Astrocyte of the cerebellum (primary cell): ENCODE data around the gene SH3RF3.

Experiments used
- DNase-seq: peaks from one replicate; pipeline ENCODE4 v3.0.0-alpha.2; 2011; ENCODE audit warnings: low read depth
- H3K4me3 ChIP-seq: 2 replicates; pipeline ENCODE4 v1.5.1; 2011; ENCODE audit warnings: mild to moderate bottlenecking, low read depth, low read length, moderate library complexity
- CTCF ChIP-seq: IDR thresholded peaks from 2 replicates; pipeline ENCODE4 v1.5.1; 2012; ENCODE audit warnings: low read length, low read depth, moderate library complexity, mild to moderate bottlenecking; ENCODE audit errors: missing control alignments
- in situ Hi-C: cut with HindIII; loops from 2 replicates; pipeline ENCODE4 v1.10.0; 2017; ENCODE audit warnings: low sequenced_read_pairs

Gene SH3RF3

GRCh38 chr2:109141006-109141600 lies 12.1 kb downstream of the SH3RF3 start:
- H3K4me3 ChIP-seq = no peak overlapping the region
- no peak for DNase-seq
- in situ Hi-C loops = no loop called here
- TF ChIP-seq CTCF = no peak

- no peak for DNase-seq
- TF ChIP-seq CTCF = no peak
- in situ Hi-C loops = no loop called here
Observed at GRCh38 chr2:109141727-109142283, 12.8 kb downstream of the SH3RF3 start.

GRCh38 chr2:109142416-109143210 lies 13.6 kb downstream of the SH3RF3 start:
- no peak for TF ChIP-seq CTCF
- no peak for DNase-seq
- in situ Hi-C loops = no loop called here
- no peak overlapping the region for H3K4me3 ChIP-seq

More at GRCh38 chr2:109141727-109142283, 12.8 kb downstream of the SH3RF3 start:
- no peak overlapping the region for H3K4me3 ChIP-seq

- H3K4me3 ChIP-seq = no peak overlapping the region
- in situ Hi-C loops = no loop called here
- no peak for DNase-seq
- TF ChIP-seq CTCF = no peak
Observed at GRCh38 chr2:109143214-109144187, 14.5 kb downstream of the SH3RF3 start.

DNA sequence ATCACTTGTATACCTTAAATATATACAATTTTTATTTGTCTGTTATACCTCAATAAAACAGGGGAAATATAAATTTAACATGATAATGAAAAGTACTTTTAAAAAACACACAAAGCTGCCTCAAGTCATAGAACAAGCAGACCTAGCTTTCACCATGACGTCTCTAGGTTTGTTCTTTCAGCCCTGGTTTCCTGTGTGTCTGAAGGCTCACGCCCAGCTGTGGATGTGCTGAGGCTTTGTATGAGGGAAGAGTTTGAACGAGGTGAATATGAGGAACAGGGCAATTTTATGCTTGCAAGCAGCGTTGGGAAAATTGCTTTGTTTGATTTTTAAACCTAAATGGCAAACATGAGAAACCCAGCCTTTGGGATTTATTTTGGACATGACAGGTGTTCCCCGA lies 15.3 kb downstream of the SH3RF3 start:
- DNase-seq = no peak
- no peak overlapping the region for H3K4me3 ChIP-seq
- in situ Hi-C loops = no loop called here
- TF ChIP-seq CTCF = no peak

GRCh38 chr2:109144721-109145120 lies 15.7 kb downstream of the SH3RF3 start:
- TF ChIP-seq CTCF = no peak
- in situ Hi-C loops = no loop called here
- no peak for DNase-seq
- H3K4me3 ChIP-seq = no peak overlapping the region
